ENCODE data around the gene CD53. TPM values are rescaled to one million over a fixed set of nuclear protein-coding genes. Genes with fewer than 3 reads are reported as not detected.

The CD53 gene
- total RNA-seq, 4 donors from 2014 or later, result 17.0 to 62.0 (median 18.4) TPM

GRCh38 chr1:110850145-110850544, 22.8 kb upstream of the CD53 start:
- 65% methylated on average over 2 of the region's 2 CpGs for WGBS
- Histone ChIP-seq H3K36me3 (no peaks in the 10 kb centered on the region), H3K4me3 (no peak overlapping the region), H3K4me1 (no peaks in the 10 kb centered on the region), H3K27me3 (no peaks in the 10 kb centered on the region), H3K27ac (replicated peaks in 1 of 4) (no peak overlapping the region), H3K9me3 (no peaks in the 10 kb centered on the region)
- no peak for DNase-seq (ENCODE audit: extremely low spot score)
- TF ChIP-seq POLR2AphosphoS5 (IDR thresholded peaks at IDR 0.05), result no peak
- TF ChIP-seq, protein P1, sequence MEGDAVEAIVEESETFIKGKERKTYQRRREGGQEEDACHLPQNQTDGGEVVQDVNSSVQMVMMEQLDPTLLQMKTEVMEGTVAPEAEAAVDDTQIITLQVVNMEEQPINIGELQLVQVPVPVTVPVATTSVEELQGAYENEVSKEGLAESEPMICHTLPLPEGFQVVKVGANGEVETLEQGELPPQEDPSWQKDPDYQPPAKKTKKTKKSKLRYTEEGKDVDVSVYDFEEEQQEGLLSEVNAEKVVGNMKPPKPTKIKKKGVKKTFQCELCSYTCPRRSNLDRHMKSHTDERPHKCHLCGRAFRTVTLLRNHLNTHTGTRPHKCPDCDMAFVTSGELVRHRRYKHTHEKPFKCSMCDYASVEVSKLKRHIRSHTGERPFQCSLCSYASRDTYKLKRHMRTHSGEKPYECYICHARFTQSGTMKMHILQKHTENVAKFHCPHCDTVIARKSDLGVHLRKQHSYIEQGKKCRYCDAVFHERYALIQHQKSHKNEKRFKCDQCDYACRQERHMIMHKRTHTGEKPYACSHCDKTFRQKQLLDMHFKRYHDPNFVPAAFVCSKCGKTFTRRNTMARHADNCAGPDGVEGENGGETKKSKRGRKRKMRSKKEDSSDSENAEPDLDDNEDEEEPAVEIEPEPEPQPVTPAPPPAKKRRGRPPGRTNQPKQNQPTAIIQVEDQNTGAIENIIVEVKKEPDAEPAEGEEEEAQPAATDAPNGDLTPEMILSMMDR (IDR thresholded peaks at IDR 0.05), result no peak
- no peak for TF ChIP-seq EP300 (IDR thresholded peaks at IDR 0.05)
- TF ChIP-seq POLR2A (IDR thresholded peaks at IDR 0.05; ENCODE audit: low read depth), result no peak
- intact Hi-C loops (cut with DNase I), result no loop called here

- no peak for DNase-seq (ENCODE audit: extremely low spot score)
- Histone ChIP-seq H3K4me3 (no peak overlapping the region), H3K4me1 (no peaks in the 10 kb centered on the region), H3K27me3 (no peaks in the 10 kb centered on the region), H3K36me3 (no peaks in the 10 kb centered on the region), H3K9me3 (no peaks in the 10 kb centered on the region), H3K27ac (replicated peaks in 1 of 4) (no peak overlapping the region)
- intact Hi-C loops (cut with DNase I), result no loop called here
- 85% methylated on average over 1 of the region's 1 CpG for WGBS
- TF ChIP-seq POLR2AphosphoS5 (IDR thresholded peaks at IDR 0.05) (no peak), POLR2A (IDR thresholded peaks at IDR 0.05; ENCODE audit: low read depth) (no peak)
- TF ChIP-seq, protein P1 (IDR thresholded peaks at IDR 0.05), result no peak
Measured at GRCh38 chr1:110850627-110851026, 22.3 kb upstream of the CD53 start.

- Histone ChIP-seq H3K9me3 (no peaks in the 10 kb centered on the region), H3K4me3 (no peak overlapping the region), H3K36me3 (no peaks in the 10 kb centered on the region), H3K27me3 (no peaks in the 10 kb centered on the region), H3K27ac (replicated peaks in 1 of 4) (no peak overlapping the region), H3K4me1 (no peaks in the 10 kb centered on the region)
- DNase-seq (ENCODE audit: extremely low spot score), result no peak
- TF ChIP-seq, protein P1 (IDR thresholded peaks at IDR 0.05), result no peak
- no peak for TF ChIP-seq POLR2AphosphoS5 (IDR thresholded peaks at IDR 0.05)
- no peak for TF ChIP-seq POLR2A (IDR thresholded peaks at IDR 0.05; ENCODE audit: low read depth)
- TF ChIP-seq EP300 (IDR thresholded peaks at IDR 0.05), result no peak
- 68% methylated on average over 3 of the region's 3 CpGs for WGBS
- intact Hi-C loops (cut with DNase I), result no loop called here
Measured at GRCh38 chr1:110853135-110853534, 19.8 kb upstream of the CD53 start.

GRCh38 chr1:110856410-110856809, 16.5 kb upstream of the CD53 start:
- DNase-seq (ENCODE audit: extremely low spot score), result no peak
- Histone ChIP-seq H3K4me1 (no peaks in the 10 kb centered on the region), H3K27me3 (no peaks in the 10 kb centered on the region), H3K9me3 (peaks cover 0 to 5% (median 0%) of the 10 kb centered on the region in 4 donors), H3K4me3 (no peak overlapping the region), H3K27ac (replicated peaks in 1 of 4) (no peak overlapping the region), H3K36me3 (no peaks in the 10 kb centered on the region)
- TF ChIP-seq POLR2AphosphoS5 (IDR thresholded peaks at IDR 0.05) (no peak), POLR2A (IDR thresholded peaks at IDR 0.05; ENCODE audit: low read depth) (no peak), EP300 (IDR thresholded peaks at IDR 0.05) (no peak)
- TF ChIP-seq, protein P1 (IDR thresholded peaks at IDR 0.05), result no peak
- intact Hi-C loops (cut with DNase I), result no loop called here
- 75% methylated on average over 2 of the region's 2 CpGs for WGBS
